MCF 10A (cell line): ENCODE measurements around the gene FEV. TPM values are rescaled to one million over a fixed set of nuclear protein-coding genes. Genes with fewer than 3 reads are reported as not detected.

Experiments
- BruUV-seq: library from RNA; stranded (reverse); fragments of 400-500 nt; replicated peaks from 2 replicates; lab custom pipeline; 2021; lab: Mats Ljungman, UMichigan
- CTCF ChIA-PET: fragments of 300-600 bp; sonication (Branson Sonifier 250); formaldehyde crosslinking; extraction: SDS; loops from one replicate; lab custom pipeline; 2021; ENCODE audit warnings: antibody characterized with exemption, inconsistent platforms; lab: Yijun Ruan, JAX
- POLR2A ChIA-PET: fragments of 300-600, 350-650 bp; sonication (Branson Sonifier 250); formaldehyde crosslinking; extraction: SDS; loops from one replicate; lab custom pipeline; 2020; ENCODE audit warnings: antibody characterized with exemption, inconsistent platforms; lab: Yijun Ruan, JAX
- DNase-seq: peaks from one replicate; pipeline ENCODE4 v3.0.0-alpha.2; 2018; ENCODE audit not compliant: unreplicated experiment
- H3K27ac Mint-ChIP-seq: one replicate; pipeline ENCODE4 v1.8.0; 2022; ENCODE audit warnings: mild to moderate bottlenecking, low read depth, mixed read lengths; ENCODE audit not compliant: unreplicated experiment
- H3K27me3 Mint-ChIP-seq: one replicate; pipeline ENCODE4 v1.8.0; 2022; ENCODE audit warnings: mixed read lengths; ENCODE audit not compliant: insufficient read depth, unreplicated experiment
- H3K36me3 Mint-ChIP-seq: one replicate; pipeline ENCODE4 v1.8.0; 2022; ENCODE audit warnings: mild to moderate bottlenecking, moderate library complexity, mixed read lengths; ENCODE audit not compliant: insufficient read depth, unreplicated experiment
- H3K4me1 Mint-ChIP-seq: one replicate; pipeline ENCODE4 v1.8.0; 2022; ENCODE audit warnings: mixed read lengths; ENCODE audit not compliant: insufficient read depth, unreplicated experiment
- H3K4me3 Mint-ChIP-seq: one replicate; pipeline ENCODE4 v1.8.0; 2022; ENCODE audit warnings: mild to moderate bottlenecking, moderate library complexity, mixed read lengths; ENCODE audit not compliant: unreplicated experiment
- H3K9me3 Mint-ChIP-seq: one replicate; pipeline ENCODE4 v1.8.0; 2022; ENCODE audit warnings: mixed read lengths; ENCODE audit not compliant: unreplicated experiment
- intact Hi-C: fragments of 100-400 bp; cut with micrococcal nuclease; formaldehyde crosslinking; loops from 2 replicates; pipeline ENCODE4 v1.14.1; 2022
- total RNA-seq: library from RNA; stranded (reverse); gene quantifications from 2 replicates; pipeline ENCODE4 v1.2.3, GENCODE V29; 2022
- TF ChIP-seq, protein P1 (sequence below): fragments of 200-600 bp; IDR thresholded peaks from one replicate; pipeline ENCODE4 v1.8.0; 2022; ENCODE audit warnings: antibody characterized with exemption, mild to moderate bottlenecking; ENCODE audit not compliant: unreplicated experiment

Gene FEV
- total RNA-seq, 1 experiment from 2014 or later, result not detected

DNA sequence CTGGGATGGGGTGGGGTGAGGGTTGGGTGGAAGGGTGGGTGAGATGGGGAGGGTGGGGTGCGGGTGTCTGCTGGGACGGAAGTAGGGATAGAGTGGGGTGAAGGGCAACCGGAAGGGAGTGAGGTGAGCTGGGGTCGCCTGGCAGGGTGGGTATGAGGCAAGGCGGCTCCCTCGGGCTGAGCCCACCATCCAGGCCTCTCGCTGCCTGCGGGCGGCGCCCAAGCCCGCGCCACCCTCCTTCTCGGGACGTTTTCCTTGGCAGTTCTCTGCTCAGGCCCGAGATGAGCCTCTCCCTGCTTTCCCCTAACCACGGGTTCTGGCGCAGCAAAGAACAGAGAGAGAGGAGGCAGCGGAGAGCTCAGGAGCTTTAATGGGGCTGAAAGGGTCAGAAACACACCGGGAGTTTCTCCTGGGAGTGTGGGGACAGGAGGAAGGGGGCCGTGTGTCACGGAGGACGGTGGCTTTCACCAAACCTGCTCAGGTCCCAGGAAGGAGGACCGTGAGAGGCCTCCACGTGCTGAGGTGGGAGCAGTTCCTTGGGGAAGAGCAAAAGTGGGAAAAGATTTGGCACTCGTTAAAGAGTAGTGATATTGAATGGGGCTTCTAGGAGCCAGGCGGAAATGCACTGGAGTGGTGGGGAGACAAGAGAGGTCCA, 4.1 kb downstream of the FEV start:
- POLR2A ChIA-PET, result interaction anchor here (1.3 kb wide), 1 partner anchor 21 kb away, joined by 4 read pairs; no protein-coding TSS in a partner anchor
- intact Hi-C loops, result loop anchor here (5.0 kb wide), 1 partner anchor 104 kb away; no protein-coding TSS in a partner anchor

DNA sequence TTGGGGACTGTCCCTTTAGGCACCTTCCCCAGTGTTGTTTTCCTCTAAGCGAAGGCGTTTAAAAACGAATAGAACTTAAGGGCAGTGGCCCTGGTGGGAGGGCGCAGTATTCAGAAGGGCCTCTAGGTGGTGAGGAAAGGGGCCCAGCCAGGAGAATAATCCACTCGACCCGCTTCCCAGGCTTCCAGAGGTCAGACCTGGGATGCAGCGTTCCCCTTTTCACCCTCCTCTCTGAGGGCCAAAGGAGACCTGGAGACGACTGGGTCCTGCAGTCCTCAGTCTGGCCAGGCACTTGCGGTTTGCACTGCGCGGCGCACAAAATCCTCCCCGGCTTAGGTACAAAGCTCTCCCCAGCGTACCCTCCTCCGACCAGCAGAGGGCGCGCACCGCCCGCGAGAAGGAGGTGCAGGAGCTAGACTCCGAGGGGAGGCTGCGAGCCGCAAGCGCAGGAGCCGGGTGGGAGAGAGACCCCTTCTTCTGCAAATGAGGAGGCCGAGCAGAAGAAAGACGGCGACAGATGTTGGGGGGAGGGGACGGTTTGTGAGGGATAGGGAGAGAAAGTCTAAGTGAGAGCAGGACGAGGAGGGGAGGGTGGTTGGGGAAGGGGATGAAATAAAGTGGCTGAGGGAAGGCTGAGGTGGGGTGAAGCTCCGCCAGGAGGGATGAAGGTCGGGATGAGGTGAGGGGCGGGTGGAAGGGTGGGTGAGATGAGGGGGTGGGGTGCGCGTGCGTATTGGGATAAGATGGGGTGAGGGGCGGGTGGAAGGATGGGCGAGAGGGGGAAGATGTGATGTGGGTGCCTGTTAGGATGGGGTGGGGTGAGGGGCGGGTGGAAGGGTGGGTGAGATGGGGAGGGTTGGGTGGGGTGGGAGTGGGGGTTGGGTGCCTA, 4.9 kb downstream of the FEV start:
- H3K36me3 Mint-ChIP-seq, result no peaks in the 10 kb centered on the region
- H3K27ac Mint-ChIP-seq, result no peak overlapping the region
- TF ChIP-seq, protein P1, sequence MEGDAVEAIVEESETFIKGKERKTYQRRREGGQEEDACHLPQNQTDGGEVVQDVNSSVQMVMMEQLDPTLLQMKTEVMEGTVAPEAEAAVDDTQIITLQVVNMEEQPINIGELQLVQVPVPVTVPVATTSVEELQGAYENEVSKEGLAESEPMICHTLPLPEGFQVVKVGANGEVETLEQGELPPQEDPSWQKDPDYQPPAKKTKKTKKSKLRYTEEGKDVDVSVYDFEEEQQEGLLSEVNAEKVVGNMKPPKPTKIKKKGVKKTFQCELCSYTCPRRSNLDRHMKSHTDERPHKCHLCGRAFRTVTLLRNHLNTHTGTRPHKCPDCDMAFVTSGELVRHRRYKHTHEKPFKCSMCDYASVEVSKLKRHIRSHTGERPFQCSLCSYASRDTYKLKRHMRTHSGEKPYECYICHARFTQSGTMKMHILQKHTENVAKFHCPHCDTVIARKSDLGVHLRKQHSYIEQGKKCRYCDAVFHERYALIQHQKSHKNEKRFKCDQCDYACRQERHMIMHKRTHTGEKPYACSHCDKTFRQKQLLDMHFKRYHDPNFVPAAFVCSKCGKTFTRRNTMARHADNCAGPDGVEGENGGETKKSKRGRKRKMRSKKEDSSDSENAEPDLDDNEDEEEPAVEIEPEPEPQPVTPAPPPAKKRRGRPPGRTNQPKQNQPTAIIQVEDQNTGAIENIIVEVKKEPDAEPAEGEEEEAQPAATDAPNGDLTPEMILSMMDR, result peak; percentile 89
- H3K27me3 Mint-ChIP-seq, result peaks cover 90% of the 10 kb centered on the region
- DNase-seq, result peak; percentile 78
- peaks cover 15% of the 10 kb centered on the region for H3K4me1 Mint-ChIP-seq
- ChIA-PET CTCF (interaction anchor here (0.6 to 3.9 kb wide), 42 partner anchors 10 to 355 kb away, joined by 3 to 23 read pairs (median 4); partner anchors contain the start of gene CFAP65), POLR2A (interaction anchor here (1.0 to 1.3 kb wide), 2 partner anchors 21 to 108 kb away, joined by 3 to 4 read pairs; no protein-coding TSS in a partner anchor)
- H3K4me3 Mint-ChIP-seq, result peak overlapping the region; percentile 56
- no peaks in the 10 kb centered on the region for H3K9me3 Mint-ChIP-seq
- no TSS peak for BruUV-seq
- intact Hi-C loops, result loop anchor here (5.0 kb wide), 1 partner anchor 103 kb away; no protein-coding TSS in a partner anchor

More for the DNA sequence above, 4.1 kb downstream of the FEV start:
- DNase-seq, result no peak
- CTCF ChIA-PET, result interaction anchor here (0.5 to 3.9 kb wide), 38 partner anchors 9 to 448 kb away, joined by 3 to 23 read pairs (median 4); partner anchors contain the start of genes CFAP65 and TUBA4B
- Mint-ChIP-seq H3K4me1 (peaks cover 15% of the 10 kb centered on the region), H3K9me3 (no peaks in the 10 kb centered on the region), H3K27me3 (peaks cover 90% of the 10 kb centered on the region), H3K4me3 (peak overlapping the region; percentile 56), H3K27ac (no peak overlapping the region), H3K36me3 (no peaks in the 10 kb centered on the region)
- BruUV-seq, result no TSS peak
- TF ChIP-seq, protein P1, result no peak

DNA sequence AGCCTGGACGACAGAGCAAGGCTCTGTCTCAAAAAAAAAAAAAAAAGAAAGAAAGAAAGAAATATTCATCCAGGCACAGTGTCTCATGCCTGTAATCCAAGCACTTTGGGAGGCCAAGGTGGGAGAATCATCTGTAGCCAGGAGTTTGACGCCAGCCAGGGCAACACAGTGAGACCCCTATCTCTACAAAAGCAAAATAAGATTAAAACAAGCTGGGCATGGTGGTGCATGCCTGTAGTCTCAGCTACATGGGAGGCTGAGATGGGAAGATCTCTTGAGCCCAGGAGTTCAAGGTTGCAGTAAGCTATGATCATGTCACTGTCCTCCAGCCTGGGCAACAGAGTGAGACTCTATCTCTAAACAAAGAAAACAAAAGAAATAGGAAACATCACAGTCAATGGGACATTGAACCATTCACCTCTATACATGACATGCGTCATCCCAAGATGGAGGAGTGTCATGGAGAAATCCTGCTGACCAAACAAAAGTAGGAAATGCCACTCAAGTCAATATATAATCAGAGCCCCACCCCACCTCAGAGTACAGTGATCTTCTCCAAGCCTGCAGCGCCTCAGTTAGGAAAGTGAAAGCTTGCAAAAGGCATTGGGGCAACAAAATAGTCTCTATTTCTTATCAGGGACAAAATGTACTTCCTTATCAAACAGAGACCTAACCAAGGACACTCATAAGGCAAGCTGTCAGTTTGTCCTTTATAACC, 9.8 kb downstream of the FEV start:
- H3K4me1 Mint-ChIP-seq, result peaks cover 4% of the 10 kb centered on the region
- no TSS peak for BruUV-seq
- peaks cover 75% of the 10 kb centered on the region for H3K27me3 Mint-ChIP-seq
- TF ChIP-seq, protein P1, result no peak
- ChIA-PET POLR2A (no interaction called here), CTCF (interaction anchor here (0.5 to 1.5 kb wide), 7 partner anchors 9 to 465 kb away, joined by 3 to 5 read pairs (median 4); no protein-coding TSS in a partner anchor)
- H3K9me3 Mint-ChIP-seq, result no peaks in the 10 kb centered on the region
- no peak overlapping the region for H3K27ac Mint-ChIP-seq
- H3K4me3 Mint-ChIP-seq, result no peak overlapping the region
- no peaks in the 10 kb centered on the region for H3K36me3 Mint-ChIP-seq
- DNase-seq, result no peak
- intact Hi-C loops, result no loop called here
